Activated B cell treated with CpG ODN at 0.5 μM for 24 hours (primary cell): ENCODE data around the gene SLFN14. TPM values are rescaled to one million over a fixed set of nuclear protein-coding genes. Genes with fewer than 3 reads are reported as not detected.

Experiments used
- ATAC-seq: fragments of 200-7000 bp; cut with Tn5 transposase; one replicate; pipeline ENCODE4 v1.10.0; 2021; ENCODE audit warnings: low read depth, mild to moderate bottlenecking, moderate library complexity
- CTCF ChIA-PET: fragments of 350-600 bp; sonication (Branson Sonifier 250); formaldehyde crosslinking; loops from one replicate; lab custom pipeline; 2021; ENCODE audit warnings: antibody characterized with exemption; lab: Charles Lee
- POLR2A ChIA-PET: fragments of 350-600 bp; sonication (Branson Sonifier 250); formaldehyde crosslinking; loops from one replicate; lab custom pipeline; 2021; ENCODE audit warnings: antibody characterized with exemption; lab: Charles Lee
- DNase-seq: peaks from one replicate; pipeline ENCODE4 v3.0.0; 2022
- H3K27ac Mint-ChIP-seq: one replicate; pipeline ENCODE4 v1.8.0; 2020; ENCODE audit warnings: mixed read lengths
- H3K27me3 Mint-ChIP-seq: one replicate; pipeline ENCODE4 v1.8.0; 2021; ENCODE audit warnings: mixed read lengths
- H3K36me3 Mint-ChIP-seq: one replicate; pipeline ENCODE4 v1.8.0; 2021; ENCODE audit warnings: low read depth, mixed read lengths
- H3K4me1 Mint-ChIP-seq: one replicate; pipeline ENCODE4 v1.8.0; 2021; ENCODE audit warnings: mixed read lengths
- H3K4me3 Mint-ChIP-seq: one replicate; pipeline ENCODE4 v1.8.0; 2020; ENCODE audit warnings: mild to moderate bottlenecking, mixed read lengths
- H3K9me3 Mint-ChIP-seq: one replicate; pipeline ENCODE4 v1.8.0; 2020; ENCODE audit warnings: mixed read lengths
- CTCF ChIP-seq: fragments of 200-600 bp; IDR thresholded peaks from one replicate; pipeline ENCODE4 v1.8.0; 2022; ENCODE audit warnings: antibody characterized with exemption, mild to moderate bottlenecking
- intact Hi-C: fragments of 100-400 bp; cut with micrococcal nuclease; formaldehyde crosslinking; loops from one replicate; pipeline ENCODE4 v1.15.1; 2024
- total RNA-seq: library from RNA; stranded (reverse); gene quantifications from 2 replicates; pipeline ENCODE4 v1.2.3, GENCODE V29; 2022

SLFN14 gene
- total RNA-seq, 1 donor from 2014 or later: not detected

- no peaks in the 10 kb centered on the region for H3K36me3 Mint-ChIP-seq
- ATAC-seq (no peak), DNase-seq (no peak)
- no peak overlapping the region for H3K27ac Mint-ChIP-seq
- ChIA-PET CTCF (no interaction called here), POLR2A (no interaction called here)
- peaks cover 24% of the 10 kb centered on the region for H3K27me3 Mint-ChIP-seq
- TF ChIP-seq CTCF: no peak
- H3K4me1 Mint-ChIP-seq: no peaks in the 10 kb centered on the region
- intact Hi-C loops: no loop called here
- no peaks in the 10 kb centered on the region for H3K9me3 Mint-ChIP-seq
- H3K4me3 Mint-ChIP-seq: no peak overlapping the region
These were observed 4.9 kb downstream of the SLFN14 start for GRCh38 chr17:35555691-35556090.

GRCh38 chr17:35554668-35555067 is 6.0 kb downstream of the SLFN14 start:
- Mint-ChIP-seq H3K4me3 (no peak overlapping the region), H3K4me1 (no peaks in the 10 kb centered on the region), H3K9me3 (no peaks in the 10 kb centered on the region), H3K36me3 (no peaks in the 10 kb centered on the region), H3K27ac (no peak overlapping the region), H3K27me3 (peaks cover 20% of the 10 kb centered on the region)
- no peak for DNase-seq
- intact Hi-C loops: no loop called here
- POLR2A ChIA-PET: interaction anchor here (0.6 kb wide), 1 partner anchor 175 kb away, joined by 3 read pairs; no protein-coding TSS in a partner anchor
- no peak for TF ChIP-seq CTCF
- CTCF ChIA-PET: no interaction called here
- ATAC-seq: no peak

GRCh38 chr17:35553310-35553709 is 7.3 kb downstream of the SLFN14 start:
- peaks cover 11% of the 10 kb centered on the region for H3K27me3 Mint-ChIP-seq
- DNase-seq (no peak), ATAC-seq (no peak)
- H3K4me1 Mint-ChIP-seq: no peaks in the 10 kb centered on the region
- intact Hi-C loops: no loop called here
- POLR2A ChIA-PET: no interaction called here
- no peak overlapping the region for H3K4me3 Mint-ChIP-seq
- TF ChIP-seq CTCF: no peak
- H3K9me3 Mint-ChIP-seq: no peaks in the 10 kb centered on the region
- no peak overlapping the region for H3K27ac Mint-ChIP-seq
- H3K36me3 Mint-ChIP-seq: no peaks in the 10 kb centered on the region
- CTCF ChIA-PET: no interaction called here

GRCh38 chr17:35548978-35549377 is 11.6 kb downstream of the SLFN14 start:
- DNase-seq (no peak), ATAC-seq (no peak)
- H3K36me3 Mint-ChIP-seq: no peaks in the 10 kb centered on the region
- ChIA-PET CTCF (interaction anchor here (1.0 to 1.9 kb wide), 2 partner anchors 10 kb away, joined by 4 to 6 read pairs; no protein-coding TSS in a partner anchor), POLR2A (no interaction called here)
- no peak overlapping the region for H3K27ac Mint-ChIP-seq
- no peak for TF ChIP-seq CTCF
- no peaks in the 10 kb centered on the region for H3K9me3 Mint-ChIP-seq
- intact Hi-C loops: no loop called here
- peaks cover 4% of the 10 kb centered on the region for H3K27me3 Mint-ChIP-seq
- peaks cover 8% of the 10 kb centered on the region for H3K4me1 Mint-ChIP-seq
- no peak overlapping the region for H3K4me3 Mint-ChIP-seq

- Mint-ChIP-seq H3K9me3 (no peaks in the 10 kb centered on the region), H3K27ac (no peak overlapping the region), H3K4me3 (no peak overlapping the region), H3K36me3 (no peaks in the 10 kb centered on the region), H3K4me1 (peaks cover 15% of the 10 kb centered on the region), H3K27me3 (peaks cover 4% of the 10 kb centered on the region)
- ChIA-PET CTCF (interaction anchor here (1.9 kb wide), 1 partner anchor 9 kb away, joined by 6 read pairs; no protein-coding TSS in a partner anchor), POLR2A (no interaction called here)
- ATAC-seq (no peak), DNase-seq (no peak)
- intact Hi-C loops: no loop called here
- no peak for TF ChIP-seq CTCF
These were observed 12.3 kb downstream of the SLFN14 start for GRCh38 chr17:35548208-35548810.
